Measurements from ENCODE around the gene PIGU.
"Not testable (repeated sequence)": the region's sequence is repeated elsewhere in the genome, so short reads cannot be mapped to it uniquely, and the experiment has no call there.

The PIGU gene

DNA sequence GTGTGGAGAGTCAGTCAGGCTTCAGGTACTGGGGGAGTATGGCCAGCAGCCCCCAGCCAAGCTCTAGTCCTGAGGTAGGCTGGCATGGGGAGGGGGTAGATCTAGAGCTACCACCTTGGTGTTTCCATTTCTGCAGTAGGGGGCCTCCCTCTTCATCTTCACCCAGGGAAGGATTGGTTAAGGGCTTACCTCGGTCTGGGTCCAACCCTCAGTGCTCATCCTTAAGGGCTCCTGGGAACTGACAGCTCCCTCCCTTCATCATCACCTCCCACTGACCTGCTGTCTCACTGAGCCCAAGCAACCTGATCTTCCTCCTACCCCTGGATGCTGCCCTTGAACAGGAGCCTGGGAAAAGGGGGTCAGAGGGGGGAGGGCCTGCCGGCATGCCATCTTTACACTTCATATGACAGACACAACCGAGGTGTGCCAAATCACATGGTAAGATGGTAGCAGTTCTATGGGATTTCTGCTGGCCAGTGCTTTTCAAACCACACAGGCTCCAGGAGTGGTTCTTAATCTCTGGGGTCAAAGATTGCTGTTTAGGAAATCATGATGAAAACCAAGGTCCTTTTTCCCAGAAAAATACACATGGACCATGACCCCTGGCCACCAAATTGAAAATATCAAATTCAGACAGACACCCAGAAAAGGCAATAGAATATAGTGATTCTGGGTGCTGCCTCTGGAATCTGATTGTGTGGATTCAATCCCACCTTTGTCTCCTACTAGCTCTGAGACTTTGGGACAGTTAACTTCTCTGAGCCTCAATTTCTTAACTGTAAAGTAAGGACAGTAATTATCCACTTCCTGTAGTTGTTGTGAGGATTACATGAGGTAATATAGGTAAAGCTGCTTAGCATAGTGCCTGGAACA, 30.3 kb upstream of the PIGU start:
- DNase-seq: no peak

GRCh38 chr20:34706302-34706875, 29.5 kb upstream of the PIGU start:
- DNase-seq: no peak

DNA sequence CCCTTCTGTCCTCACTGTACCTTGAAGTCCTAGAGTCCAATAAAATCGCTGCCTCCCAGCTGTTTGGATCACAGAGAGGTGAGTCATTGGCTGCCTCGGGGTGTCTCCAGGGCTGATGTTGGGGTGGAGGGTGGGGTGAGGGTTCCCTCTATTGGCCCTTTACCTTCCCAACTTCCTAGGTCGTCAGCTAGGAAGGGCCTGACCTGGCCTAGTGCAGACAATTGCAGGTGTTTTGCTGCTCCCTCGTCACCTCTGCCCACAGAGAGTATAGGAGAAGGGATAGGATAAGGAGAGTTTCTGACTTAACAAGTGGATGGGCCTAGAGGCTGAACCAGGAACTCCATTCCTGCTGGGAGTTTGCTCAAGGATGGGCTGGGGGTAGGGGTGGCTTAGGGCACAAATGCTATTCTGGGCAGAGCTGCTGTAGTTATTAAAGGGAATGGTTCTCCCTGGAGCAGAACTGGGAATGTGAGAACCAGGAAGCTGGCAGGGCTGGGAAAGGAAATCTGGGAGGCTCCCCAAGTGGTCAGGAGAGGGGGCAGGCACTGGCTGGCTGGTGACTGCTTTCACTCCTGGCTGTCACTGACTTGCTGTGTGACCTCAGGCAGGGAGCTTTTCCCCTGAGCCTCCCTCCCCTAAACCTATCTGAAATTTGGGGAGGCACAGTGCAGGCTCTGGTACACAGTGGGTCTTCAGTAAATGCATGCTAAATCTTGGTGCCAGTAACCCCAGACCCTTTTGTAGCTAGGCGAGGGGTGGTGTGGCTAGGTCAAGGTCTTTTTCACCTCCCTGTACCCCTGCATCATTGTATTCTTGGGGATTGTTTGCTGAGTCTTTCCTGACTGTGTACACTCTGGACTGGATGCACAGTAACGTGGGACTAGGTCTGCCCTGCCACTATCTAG, 28.8 kb upstream of the PIGU start:
- no peak for DNase-seq

- DNase-seq: no peak
These were observed 28.1 kb upstream of the PIGU start for GRCh38 chr20:34705008-34705396.

DNA sequence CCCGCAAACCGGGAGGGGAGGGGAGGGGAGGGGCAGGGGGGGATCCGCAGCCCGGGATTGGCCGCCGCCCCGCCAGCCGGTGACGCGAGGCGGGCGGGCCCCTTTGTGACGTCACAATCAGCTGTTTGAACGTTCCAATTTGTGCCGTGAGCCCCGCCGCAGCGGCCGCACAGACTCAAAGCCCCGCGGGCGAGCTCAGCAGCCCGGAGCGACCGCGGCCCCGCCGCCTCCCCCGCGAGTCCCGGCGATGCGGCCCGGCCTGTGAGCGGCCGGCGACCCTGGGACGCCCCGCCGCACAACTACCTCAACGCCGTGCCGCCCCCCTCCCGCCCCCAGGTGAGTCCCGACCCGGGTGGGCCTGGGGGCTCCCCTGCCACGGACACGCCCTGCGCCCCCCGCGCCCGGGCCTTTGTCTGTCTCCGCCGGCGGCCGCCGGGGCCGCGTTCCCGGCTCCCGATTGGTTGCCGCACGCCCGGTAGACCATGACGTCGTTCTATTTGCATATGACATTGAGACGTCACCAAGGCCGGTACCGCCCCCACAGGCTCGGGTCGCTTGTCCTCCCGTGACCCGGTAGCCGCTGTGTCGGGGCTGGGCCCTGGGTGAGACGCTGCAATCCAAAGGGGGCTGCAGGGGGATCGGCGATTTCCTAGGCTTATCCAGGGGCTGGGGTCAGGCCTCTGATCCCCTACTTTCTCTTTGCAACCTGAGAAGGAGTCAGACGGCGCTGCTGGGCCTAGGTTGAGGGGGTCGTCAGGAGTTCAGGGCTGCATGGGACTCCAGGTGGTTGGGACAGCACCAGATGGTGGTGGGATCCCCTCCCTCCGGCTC, 27.5 kb upstream of the PIGU start, which contains the start of gene TP53INP2:
TSS of gene TP53INP2 (plus strand) at position 168 of the 831 bp plus-strand sequence. CDS start 4,396 bp downstream, outside the sequence.
- peak; percentile 85 for DNase-seq

DNA sequence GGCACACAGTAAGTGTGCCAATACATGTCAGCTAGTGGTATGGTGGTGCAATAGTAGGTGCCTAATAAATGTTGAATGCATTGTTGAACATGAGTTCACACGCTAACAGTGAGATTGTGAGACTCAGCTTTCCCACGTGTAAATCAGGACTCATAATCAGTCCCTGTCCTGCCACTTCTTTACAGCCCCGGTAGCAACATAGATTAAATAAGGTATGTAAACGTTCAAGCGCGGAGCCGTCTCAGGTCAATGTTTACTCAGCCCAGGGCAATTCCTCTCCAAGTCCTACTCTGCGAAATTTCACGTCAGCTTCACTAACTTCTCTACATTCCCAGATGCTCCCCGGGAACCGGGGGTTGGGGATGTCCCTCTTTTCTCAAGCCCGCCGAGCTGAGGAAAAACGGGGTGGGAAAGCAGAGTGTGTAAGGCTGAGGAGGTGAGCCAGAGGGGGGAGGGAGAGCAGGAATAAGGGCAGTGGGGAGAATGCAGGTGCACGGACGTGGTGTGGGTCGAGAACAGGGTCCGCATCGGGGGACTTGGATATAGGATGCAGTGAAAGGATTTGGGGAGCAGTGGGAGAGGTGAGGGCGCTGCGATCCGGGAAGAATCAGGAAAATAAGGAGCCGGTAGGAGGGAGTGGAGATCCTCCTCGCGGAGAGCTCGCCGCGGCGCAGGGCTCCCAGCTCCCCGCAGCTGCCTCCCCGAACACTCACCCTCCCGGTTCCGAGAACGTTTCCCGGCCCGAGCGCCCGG, 26.7 kb upstream of the PIGU start:
- peak; percentile 7 for DNase-seq

DNA sequence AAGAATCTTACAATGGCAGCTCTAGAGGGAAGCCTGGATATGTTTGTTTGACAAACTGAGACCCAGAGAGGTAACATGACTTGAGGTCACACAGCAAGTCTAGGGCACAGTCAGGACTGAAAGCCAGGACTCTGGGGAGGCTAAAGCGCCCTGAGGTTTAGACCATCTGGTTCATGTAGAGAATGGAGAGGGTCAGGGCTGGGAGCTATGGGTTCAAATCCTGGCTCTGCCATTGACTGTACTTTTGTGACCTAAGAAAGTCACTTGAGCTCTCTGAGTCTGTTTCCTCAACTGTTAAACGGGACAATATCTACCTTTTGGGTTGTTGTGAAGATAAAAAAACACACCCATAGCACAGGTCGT, 26.1 kb upstream of the PIGU start:
- no peak for DNase-seq

GRCh38 chr20:34701405-34702085, 24.7 kb upstream of the PIGU start:
- DNase-seq: no peak

DNA sequence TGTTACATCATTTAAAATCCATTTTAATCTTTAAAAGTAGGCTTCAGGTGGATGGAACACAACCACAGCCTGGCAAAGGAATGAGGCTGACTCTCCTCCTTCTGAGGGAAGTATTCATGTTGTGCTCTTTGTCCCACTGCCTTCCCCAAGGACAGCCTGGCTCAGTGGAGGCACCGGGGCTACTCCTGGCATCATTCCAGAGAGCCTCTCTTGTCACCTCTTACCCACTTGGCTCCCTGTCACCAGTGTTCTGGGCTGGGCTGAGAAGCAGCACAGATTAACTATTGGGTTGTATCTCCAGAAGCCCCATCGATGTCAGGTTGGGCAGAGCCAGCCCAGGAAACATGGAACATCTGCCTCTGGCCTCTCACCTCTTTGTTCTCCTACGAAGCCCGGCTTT, 16.5 kb upstream of the PIGU start:
- no peak for DNase-seq

DNA sequence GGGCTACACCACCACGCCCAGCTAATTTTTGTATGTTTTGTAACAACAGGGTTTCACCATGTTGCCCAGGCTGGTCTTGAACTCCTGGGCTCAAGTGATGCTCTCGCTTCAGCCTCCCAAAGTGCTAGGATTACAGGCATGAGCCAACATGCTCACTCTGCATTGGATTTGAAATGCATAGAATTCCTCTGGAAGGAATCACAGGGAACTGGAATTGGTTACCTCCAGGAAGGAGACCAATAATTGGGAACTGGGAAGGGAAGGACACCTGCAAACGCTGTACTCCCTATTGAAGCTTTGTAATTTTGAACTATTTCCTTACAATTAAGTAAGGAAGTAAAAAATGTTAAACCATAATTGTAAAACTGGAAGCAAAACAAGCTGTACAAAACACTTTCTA, 14.9 kb upstream of the PIGU start:
- no peak for DNase-seq

GRCh38 chr20:34689486-34689885, 12.6 kb upstream of the PIGU start:
- DNase-seq: no peak

DNA sequence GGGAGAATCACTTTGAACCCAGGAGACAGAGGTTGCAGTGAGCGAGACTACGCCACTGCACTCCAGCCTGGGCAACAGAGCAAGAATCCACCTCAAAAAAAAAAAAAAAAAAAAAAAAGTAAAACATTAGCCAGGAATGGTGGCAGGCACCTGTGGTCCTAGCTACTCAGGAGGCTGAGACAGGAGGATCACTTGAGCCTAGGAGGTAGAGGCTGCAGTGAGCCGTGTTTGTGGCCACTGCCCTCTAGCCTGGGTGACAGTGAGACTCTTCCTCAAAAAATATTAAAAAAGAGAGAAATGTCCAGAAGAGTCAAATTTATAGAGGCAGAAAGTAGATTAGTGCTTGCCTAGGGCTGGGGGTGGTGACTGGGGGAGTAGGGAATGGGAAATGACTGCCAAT, 6.8 kb upstream of the PIGU start:
- DNase-seq: no peak

DNA sequence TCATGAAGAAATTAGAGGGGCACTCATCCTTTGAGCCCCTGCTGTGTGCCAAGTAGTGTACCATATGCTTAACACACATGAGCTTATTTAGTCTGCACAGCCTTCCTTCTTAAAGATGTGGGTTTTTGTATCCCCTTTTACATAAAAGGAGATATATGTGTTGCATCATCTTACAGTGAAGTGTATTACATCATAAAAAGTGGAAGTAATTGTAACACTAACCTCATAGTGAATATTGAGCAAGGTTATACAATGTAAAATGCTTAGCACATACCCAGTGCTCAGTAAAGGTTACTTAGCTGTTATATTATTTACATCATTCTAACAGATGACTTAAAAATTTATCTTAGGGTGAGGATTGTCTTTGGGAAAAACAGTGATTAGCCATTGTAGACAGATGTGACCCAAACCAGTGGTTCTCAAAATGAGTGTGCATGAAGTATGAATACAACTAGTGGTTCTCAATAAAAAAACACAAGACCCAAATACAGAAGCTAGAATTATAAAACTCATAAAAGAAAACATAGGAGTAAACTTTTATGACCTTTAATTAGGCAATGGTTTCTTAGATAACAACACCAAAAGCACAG, 3.8 kb upstream of the PIGU start:
- DNase-seq: no peak

GRCh38 chr20:34675993-34676641, 775 bp downstream of the PIGU start:
- no peak for DNase-seq

- DNase-seq: no peak
These were observed 1.3 kb downstream of the PIGU start for GRCh38 chr20:34675561-34675960.

DNA sequence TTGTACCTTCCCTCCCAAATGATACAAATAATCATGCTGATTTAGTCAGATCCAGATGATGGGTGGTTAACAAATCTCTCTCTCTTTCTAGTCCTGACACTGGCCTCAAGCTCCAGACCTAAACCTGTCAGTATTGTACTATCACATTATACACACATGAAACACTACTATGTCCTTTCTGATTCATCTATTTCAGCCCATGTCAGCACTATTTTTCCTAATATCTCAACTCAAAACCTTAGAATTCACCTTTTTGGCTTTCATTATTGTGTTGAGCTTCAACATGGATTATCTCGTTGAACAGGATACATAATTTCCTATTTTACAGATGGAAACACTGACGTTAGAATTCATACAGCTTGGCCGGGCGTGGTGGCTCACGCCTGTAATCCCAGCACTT, 3.5 kb downstream of the PIGU start:
- no peak for DNase-seq

- no peak for DNase-seq
These were observed 7.8 kb downstream of the PIGU start for GRCh38 chr20:34669094-34669493.

GRCh38 chr20:34664751-34665150, 12.1 kb downstream of the PIGU start:
- DNase-seq: not testable (repeated sequence)

- DNase-seq: no peak
These were observed 13.5 kb downstream of the PIGU start for GRCh38 chr20:34663213-34663943.

GRCh38 chr20:34661811-34662210, 15.1 kb downstream of the PIGU start:
- not testable (repeated sequence) for DNase-seq

Data from activated naive CD4-positive, alpha-beta T cell treated with Interleukin-2 at 50 U/mL for 16 hours (primary cell).